Esophagus squamous epithelium (tissue), 4 donors: ENCODE measurements around the gene MGMT.

Experiments
- POLR2A ChIP-seq, 4 donors: fragments of 450-650 bp; IDR thresholded peaks; one replicate each; pipeline ENCODE4 v1.6.1; 2017; ENCODE audit warnings: antibody characterized with exemption in 4 of 4, mild to moderate bottlenecking in 4 of 4, moderate library complexity in 3 of 4
- TF ChIP-seq, protein P1 (sequence below), 6 experiments: fragments of 450-650 bp in 4 of 6; fragments of 200-600 bp in 2 of 6; sonication (generic) in 2 of 6; IDR thresholded peaks; one replicate each; pipeline ENCODE4 v1.5.1; 2016 to 2019; ENCODE audit warnings: antibody characterized with exemption in 6 of 6, mild to moderate bottlenecking in 4 of 6, moderate library complexity in 4 of 6

DNA sequence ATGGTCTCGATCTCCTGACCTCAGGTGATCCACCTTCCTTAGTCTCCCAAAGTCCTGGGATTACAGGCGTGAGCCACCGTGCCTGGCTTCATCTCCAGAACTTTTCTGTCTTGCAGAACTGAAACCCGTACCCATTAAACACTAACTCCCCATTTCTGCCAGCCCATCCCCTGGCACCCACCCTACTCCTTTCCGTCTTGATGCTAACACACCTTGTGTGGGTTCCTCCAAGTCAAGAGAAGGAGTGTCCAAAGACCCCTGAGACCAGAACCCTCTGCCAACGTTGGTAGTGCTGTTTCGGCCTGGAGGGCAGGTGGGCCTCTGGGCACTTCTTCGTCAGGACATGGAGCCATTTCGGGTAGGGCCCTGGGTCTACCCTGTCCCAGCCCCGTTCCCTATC lies 83.6 kb downstream of the MGMT start:
- TF ChIP-seq, protein P1, sequence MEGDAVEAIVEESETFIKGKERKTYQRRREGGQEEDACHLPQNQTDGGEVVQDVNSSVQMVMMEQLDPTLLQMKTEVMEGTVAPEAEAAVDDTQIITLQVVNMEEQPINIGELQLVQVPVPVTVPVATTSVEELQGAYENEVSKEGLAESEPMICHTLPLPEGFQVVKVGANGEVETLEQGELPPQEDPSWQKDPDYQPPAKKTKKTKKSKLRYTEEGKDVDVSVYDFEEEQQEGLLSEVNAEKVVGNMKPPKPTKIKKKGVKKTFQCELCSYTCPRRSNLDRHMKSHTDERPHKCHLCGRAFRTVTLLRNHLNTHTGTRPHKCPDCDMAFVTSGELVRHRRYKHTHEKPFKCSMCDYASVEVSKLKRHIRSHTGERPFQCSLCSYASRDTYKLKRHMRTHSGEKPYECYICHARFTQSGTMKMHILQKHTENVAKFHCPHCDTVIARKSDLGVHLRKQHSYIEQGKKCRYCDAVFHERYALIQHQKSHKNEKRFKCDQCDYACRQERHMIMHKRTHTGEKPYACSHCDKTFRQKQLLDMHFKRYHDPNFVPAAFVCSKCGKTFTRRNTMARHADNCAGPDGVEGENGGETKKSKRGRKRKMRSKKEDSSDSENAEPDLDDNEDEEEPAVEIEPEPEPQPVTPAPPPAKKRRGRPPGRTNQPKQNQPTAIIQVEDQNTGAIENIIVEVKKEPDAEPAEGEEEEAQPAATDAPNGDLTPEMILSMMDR (IDR thresholded peaks at IDR 0.05) = no peak
- no peak for TF ChIP-seq POLR2A (IDR thresholded peaks at IDR 0.05)
